ENCODE data around the gene NUP214. TPM values are rescaled to one million over a fixed set of nuclear protein-coding genes. Genes with fewer than 3 reads are reported as not detected.

Gene NUP214
- total RNA-seq, 4 donors from 2014 or later = 27.4 to 78.3 (median 47.4) TPM

DNA sequence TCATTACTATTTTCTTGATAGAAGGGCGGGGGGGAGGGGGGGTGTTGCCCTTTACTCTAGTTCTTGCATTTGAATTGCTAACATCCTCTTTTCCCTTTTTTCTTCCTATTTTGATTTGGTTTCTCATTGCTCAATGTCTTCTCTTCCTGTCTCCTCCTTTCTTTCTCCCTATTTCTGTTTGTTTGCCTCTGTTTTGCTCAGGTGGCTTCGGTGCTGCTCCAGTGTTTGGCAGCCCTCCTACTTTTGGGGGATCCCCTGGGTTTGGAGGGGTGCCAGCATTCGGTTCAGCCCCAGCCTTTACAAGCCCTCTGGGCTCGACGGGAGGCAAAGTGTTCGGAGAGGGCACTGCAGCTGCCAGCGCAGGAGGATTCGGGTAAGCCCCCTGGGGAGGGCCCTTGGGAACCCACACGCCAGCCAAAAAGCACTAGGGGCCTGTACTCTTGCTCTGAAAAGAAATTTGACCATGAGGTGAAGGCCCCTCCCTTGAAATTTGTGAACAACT lies 102.6 kb downstream of the NUP214 start:
- DNase-seq (ENCODE audit: low spot score) (no peak), ATAC-seq (ENCODE audit: low FRiP score) (no peak)
- TF ChIP-seq, protein P1, sequence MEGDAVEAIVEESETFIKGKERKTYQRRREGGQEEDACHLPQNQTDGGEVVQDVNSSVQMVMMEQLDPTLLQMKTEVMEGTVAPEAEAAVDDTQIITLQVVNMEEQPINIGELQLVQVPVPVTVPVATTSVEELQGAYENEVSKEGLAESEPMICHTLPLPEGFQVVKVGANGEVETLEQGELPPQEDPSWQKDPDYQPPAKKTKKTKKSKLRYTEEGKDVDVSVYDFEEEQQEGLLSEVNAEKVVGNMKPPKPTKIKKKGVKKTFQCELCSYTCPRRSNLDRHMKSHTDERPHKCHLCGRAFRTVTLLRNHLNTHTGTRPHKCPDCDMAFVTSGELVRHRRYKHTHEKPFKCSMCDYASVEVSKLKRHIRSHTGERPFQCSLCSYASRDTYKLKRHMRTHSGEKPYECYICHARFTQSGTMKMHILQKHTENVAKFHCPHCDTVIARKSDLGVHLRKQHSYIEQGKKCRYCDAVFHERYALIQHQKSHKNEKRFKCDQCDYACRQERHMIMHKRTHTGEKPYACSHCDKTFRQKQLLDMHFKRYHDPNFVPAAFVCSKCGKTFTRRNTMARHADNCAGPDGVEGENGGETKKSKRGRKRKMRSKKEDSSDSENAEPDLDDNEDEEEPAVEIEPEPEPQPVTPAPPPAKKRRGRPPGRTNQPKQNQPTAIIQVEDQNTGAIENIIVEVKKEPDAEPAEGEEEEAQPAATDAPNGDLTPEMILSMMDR (IDR thresholded peaks at IDR 0.05) = no peak

DNA sequence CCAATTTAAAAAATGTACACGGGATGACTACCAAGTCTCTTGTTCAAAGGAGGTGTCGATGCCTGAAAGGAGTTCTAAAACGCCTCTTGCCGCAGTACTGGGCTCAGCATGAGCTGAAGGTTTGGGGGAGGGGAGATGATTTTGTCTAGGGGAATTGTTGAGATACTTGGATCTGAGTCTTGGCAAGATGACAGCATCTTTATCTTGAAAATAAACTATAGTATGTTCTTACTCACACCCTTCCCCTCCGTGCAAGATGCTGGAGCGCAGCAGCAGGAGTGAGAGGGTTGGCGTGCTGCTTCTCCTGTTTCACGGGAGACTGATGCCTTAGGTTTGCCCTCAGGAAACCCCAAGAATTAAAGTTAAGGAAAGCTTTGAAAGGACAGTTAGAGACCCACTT lies 103.6 kb downstream of the NUP214 start:
- TF ChIP-seq, protein P1 (IDR thresholded peaks at IDR 0.05) = no peak
- no peak for ATAC-seq (ENCODE audit: low FRiP score)
- DNase-seq (ENCODE audit: low spot score) = no peak

DNA sequence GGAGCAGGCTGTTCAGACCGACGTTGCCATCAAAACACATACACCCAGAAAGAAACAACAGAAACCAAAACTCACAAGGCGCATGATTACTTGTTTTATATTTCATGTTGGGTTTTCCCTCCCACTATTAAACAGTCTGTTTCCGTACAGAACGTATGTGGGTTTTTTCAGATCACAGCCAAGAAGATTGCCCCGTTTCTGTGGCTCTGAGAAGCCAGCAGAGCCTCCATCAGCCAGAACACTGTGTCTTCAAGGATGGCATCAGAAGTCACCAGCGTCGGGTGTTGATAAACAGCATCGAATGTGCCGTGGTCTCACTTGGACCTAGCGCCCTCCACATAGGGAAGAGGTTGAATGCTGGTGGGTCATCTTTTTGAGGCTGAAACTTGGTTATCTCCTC lies 108.2 kb downstream of the NUP214 start:
- TF ChIP-seq, protein P1 (IDR thresholded peaks at IDR 0.05) = no peak
- ATAC-seq (ENCODE audit: low FRiP score) (no peak), DNase-seq (ENCODE audit: low spot score) (no peak)

DNA sequence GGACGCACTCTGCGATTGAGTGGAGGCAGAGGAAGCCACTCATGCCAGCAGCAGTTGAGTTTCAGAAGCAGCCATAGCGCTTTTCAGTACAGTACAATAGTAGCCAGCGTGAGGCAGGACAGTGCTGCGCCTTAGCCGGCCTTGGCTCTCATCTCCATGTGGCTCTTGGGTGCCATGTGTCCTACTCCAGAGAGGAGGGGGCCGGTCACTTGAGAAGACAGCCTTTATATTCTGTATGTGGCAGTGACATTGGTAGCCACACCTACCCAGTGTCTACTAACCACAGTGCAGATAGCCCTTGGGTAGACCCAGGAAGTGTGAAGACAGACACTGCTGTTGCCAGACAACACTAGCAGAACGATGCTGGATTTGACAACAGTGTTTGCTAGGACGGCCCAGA lies 108.6 kb downstream of the NUP214 start:
- TF ChIP-seq, protein P1 (IDR thresholded peaks at IDR 0.05) = no peak
- no peak for ATAC-seq (ENCODE audit: low FRiP score)
- no peak for DNase-seq (ENCODE audit: low spot score)

DNA sequence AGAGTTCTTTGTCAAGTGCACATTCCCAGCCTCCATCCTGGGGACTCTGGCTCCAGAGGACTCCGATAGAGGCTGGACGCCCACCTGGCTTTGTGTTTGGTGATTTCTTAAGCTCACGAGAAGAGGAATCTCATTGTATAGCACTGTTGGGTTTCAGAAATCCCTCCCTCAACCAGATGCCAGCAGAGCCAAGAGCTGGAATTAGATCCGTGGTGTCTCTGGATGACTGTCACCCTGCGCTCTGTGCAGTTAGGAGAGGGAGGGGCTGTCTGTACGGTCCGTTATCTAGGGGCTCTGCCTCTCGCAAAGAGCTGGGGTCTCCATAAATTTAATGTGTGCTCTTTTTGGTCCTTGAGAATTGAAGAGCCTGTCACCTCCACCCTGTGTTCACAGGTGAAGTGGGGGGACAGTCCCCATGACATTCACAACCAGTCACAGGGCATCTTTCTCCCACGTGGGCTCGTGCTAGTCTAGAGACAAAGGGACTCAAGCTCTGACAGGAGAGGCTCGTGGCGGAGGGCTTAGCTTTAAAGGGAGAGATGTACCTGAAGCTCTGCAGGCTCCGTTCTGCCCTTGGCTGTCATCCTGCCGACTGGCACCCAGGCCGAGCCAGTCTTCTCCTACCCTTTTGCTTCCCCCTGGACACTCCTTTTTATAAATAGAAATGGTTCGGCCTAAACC lies 109.6 kb downstream of the NUP214 start:
- ATAC-seq (ENCODE audit: low FRiP score) = no peak

DNA sequence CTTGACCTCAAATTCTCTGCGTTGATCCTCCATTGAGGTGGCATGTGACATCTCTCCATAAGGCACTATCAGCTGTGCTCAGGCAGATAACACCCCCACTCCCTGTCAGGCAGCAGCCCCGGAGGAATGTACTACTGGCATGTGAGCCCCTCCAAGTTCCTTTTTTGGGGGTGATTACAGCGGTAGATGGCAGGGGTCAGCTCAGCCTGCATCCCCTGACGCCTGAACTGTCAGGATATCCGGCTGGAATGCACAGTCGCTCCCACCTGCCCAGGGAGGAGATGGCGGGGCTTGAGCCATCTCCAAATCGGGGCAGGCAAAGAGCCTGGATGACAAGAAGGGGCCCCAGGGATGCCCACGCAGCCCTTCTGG lies 110.1 kb downstream of the NUP214 start:
- TF ChIP-seq, protein P1 (IDR thresholded peaks at IDR 0.05) = no peak
- DNase-seq (ENCODE audit: low spot score) (no peak), ATAC-seq (ENCODE audit: low FRiP score) (no peak)

More for the DNA sequence above, 109.6 kb downstream of the NUP214 start:
- TF ChIP-seq, protein P1 (IDR thresholded peaks at IDR 0.05) = no peak
- DNase-seq (ENCODE audit: low spot score) = no peak

DNA sequence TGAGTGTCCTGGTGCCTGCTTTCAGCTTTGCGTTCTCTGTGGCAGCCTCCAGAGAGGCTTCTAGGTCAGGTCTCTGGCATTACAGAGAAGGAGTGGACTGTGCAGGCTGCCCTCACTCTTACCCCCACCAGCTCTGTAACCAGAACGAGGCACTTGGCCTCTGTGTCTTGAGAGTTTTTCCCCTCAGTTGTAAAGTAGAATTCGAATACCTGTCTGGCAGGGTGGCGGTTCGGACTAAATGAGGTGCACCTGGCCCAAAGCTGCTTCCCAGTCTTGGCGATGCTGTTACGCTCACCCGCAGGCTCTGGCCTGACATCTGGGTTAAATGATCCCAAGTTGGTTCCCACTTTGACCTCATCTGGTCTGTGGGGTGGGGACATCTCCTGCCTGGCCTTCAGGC lies 110.8 kb downstream of the NUP214 start:
- TF ChIP-seq, protein P1 (IDR thresholded peaks at IDR 0.05) = no peak

More for the DNA sequence above, 110.8 kb downstream of the NUP214 start:
- no peak for DNase-seq (ENCODE audit: low spot score)
- no peak for ATAC-seq (ENCODE audit: low FRiP score)
